H9 (cell line): ENCODE results near the gene HACD1. TPM values are rescaled to one million over a fixed set of nuclear protein-coding genes. Genes with fewer than 3 reads are reported as not detected.

Source experiments
- DNase-seq: peaks from one replicate; pipeline ENCODE4 v3.0.0-alpha.2; 2017
- H2AFZ ChIP-seq: one replicate; pipeline ENCODE4 v1.6.1; 2013; ENCODE audit warnings: mild to moderate bottlenecking, low read length, control low read depth, moderate library complexity
- H2AK5ac ChIP-seq: 2 replicates; pipeline ENCODE4 v1.6.1; 2013; ENCODE audit warnings: low read length, control low read depth, mixed read lengths; ENCODE audit not compliant: insufficient read length
- H2BK120ac ChIP-seq: one replicate; pipeline ENCODE4 v1.6.1; 2013; ENCODE audit warnings: low read depth, mild to moderate bottlenecking, low read length, control low read depth, inconsistent platforms; ENCODE audit not compliant: poor library complexity, severe bottlenecking
- H2BK12ac ChIP-seq: 2 replicates; pipeline ENCODE4 v1.6.1; 2013; ENCODE audit warnings: low read length, control low read depth, mixed read lengths, low read depth; ENCODE audit not compliant: insufficient read length
- H2BK15ac ChIP-seq: 2 replicates; pipeline ENCODE4 v1.6.1; 2013; ENCODE audit warnings: low read depth, low read length, control low read depth
- H2BK20ac ChIP-seq: one replicate; pipeline ENCODE4 v1.6.1; 2013; ENCODE audit warnings: low read depth, mild to moderate bottlenecking, low read length, control low read depth, inconsistent platforms; ENCODE audit not compliant: poor library complexity, severe bottlenecking
- H2BK5ac ChIP-seq: 2 replicates; pipeline ENCODE4 v1.6.1; 2013; ENCODE audit warnings: low read length, control low read depth, mixed read lengths; ENCODE audit not compliant: insufficient read length
- H3K14ac ChIP-seq: 2 replicates; pipeline ENCODE4 v1.6.1; 2013; ENCODE audit warnings: low read length, control low read depth; ENCODE audit not compliant: insufficient read depth
- H3K18ac ChIP-seq: 2 replicates; pipeline ENCODE4 v1.6.1; 2013; ENCODE audit warnings: low read depth, mild to moderate bottlenecking, mixed read lengths, low read length, control low read depth; ENCODE audit not compliant: insufficient read length
- H3K23ac ChIP-seq: 2 replicates; pipeline ENCODE4 v1.6.1; 2013; ENCODE audit warnings: low read length, control low read depth, mixed read lengths, low read depth; ENCODE audit not compliant: insufficient read length
- H3K23me2 ChIP-seq: 2 replicates; pipeline ENCODE4 v1.6.1; 2013; ENCODE audit warnings: low read depth, mild to moderate bottlenecking, mixed read lengths, low read length, control low read depth; ENCODE audit not compliant: insufficient read length, poor library complexity, severe bottlenecking
- H3K27ac ChIP-seq: 2 replicates; pipeline ENCODE4 v1.5.1; 2013; ENCODE audit warnings: low read length, control low read depth, mixed read lengths, low read depth; ENCODE audit not compliant: insufficient read length
- H3K27me3 ChIP-seq: 2 replicates; pipeline ENCODE4 v1.6.1; 2013; ENCODE audit warnings: low read length, control low read depth, inconsistent platforms; ENCODE audit not compliant: insufficient read depth
- H3K4ac ChIP-seq: 2 replicates; pipeline ENCODE4 v1.6.1; 2013; ENCODE audit warnings: low read depth, mild to moderate bottlenecking, control low read depth, inconsistent platforms, low read length, moderate library complexity
- H3K4me1 ChIP-seq: 2 replicates; pipeline ENCODE4 v1.6.1; 2013; ENCODE audit warnings: low read length, control low read depth, inconsistent platforms; ENCODE audit not compliant: insufficient read depth
- H3K4me2 ChIP-seq: 2 replicates; pipeline ENCODE4 v1.6.1; 2013; ENCODE audit warnings: low read length, control low read depth, mixed read lengths; ENCODE audit not compliant: insufficient read length, insufficient read depth
- H3K56ac ChIP-seq: 2 replicates; pipeline ENCODE4 v1.6.1; 2013; ENCODE audit warnings: low read depth, mild to moderate bottlenecking, mixed read lengths, low read length, control low read depth; ENCODE audit not compliant: insufficient read length
- H3K79me1 ChIP-seq: 2 replicates; pipeline ENCODE4 v1.6.1; 2013; ENCODE audit warnings: low read depth, mild to moderate bottlenecking, moderate library complexity, low read length, control low read depth, inconsistent platforms; ENCODE audit not compliant: insufficient read depth, poor library complexity, severe bottlenecking
- H3K79me2 ChIP-seq: 2 replicates; pipeline ENCODE4 v1.6.1; 2013; ENCODE audit warnings: low read length, control low read depth, inconsistent platforms; ENCODE audit not compliant: insufficient read depth
- H3K9ac ChIP-seq: 2 replicates; pipeline ENCODE4 v1.6.1; 2013; ENCODE audit warnings: low read length, control low read depth, mixed read lengths; ENCODE audit not compliant: insufficient read length; ENCODE audit errors: extremely low read depth
- H3K9me3 ChIP-seq: one replicate; pipeline ENCODE4 v1.6.1; 2013; ENCODE audit warnings: low read depth, low read length, inconsistent platforms; ENCODE audit not compliant: control insufficient read depth
- H3T11ph ChIP-seq: one replicate; pipeline ENCODE4 v1.6.1; 2013; ENCODE audit warnings: mild to moderate bottlenecking, low read length, control low read depth, inconsistent platforms
- H4K20me1 ChIP-seq: one replicate; pipeline ENCODE4 v1.6.1; 2013; ENCODE audit not compliant: control insufficient read depth, insufficient read length, insufficient read depth
- H4K5ac ChIP-seq: 2 replicates; pipeline ENCODE4 v1.6.1; 2013; ENCODE audit warnings: low read depth, mild to moderate bottlenecking, mixed read lengths, low read length, control low read depth; ENCODE audit not compliant: insufficient read length
- H4K8ac ChIP-seq: replicated peaks from 2 replicates; pipeline ENCODE4 v1.6.1; 2013; ENCODE audit warnings: low read length, control low read depth, mixed read lengths, low read depth; ENCODE audit not compliant: insufficient read length
- H4K91ac ChIP-seq: 2 replicates; pipeline ENCODE4 v1.6.1; 2013; ENCODE audit warnings: low read depth, mild to moderate bottlenecking, moderate library complexity, mixed read lengths, low read length, control low read depth; ENCODE audit not compliant: insufficient read length
- H3K27ac Mint-ChIP-seq, 3 experiments: 2 replicates in 2 of 3; 3 replicates in 1 of 3; pipeline ENCODE4 v1.8.0; 2020 to 2021; ENCODE audit warnings: mixed read lengths in 3 of 3, mild to moderate bottlenecking in 1 of 3, moderate library complexity in 1 of 3
- H3K27me3 Mint-ChIP-seq: 2 replicates; pipeline ENCODE4 v1.8.0; 2021; ENCODE audit warnings: low read depth, mild to moderate bottlenecking, moderate library complexity, mixed read lengths
- H3K36me3 Mint-ChIP-seq, 3 experiments: 2 replicates in 2 of 3; 3 replicates in 1 of 3; pipeline ENCODE4 v1.8.0; 2020 to 2021; ENCODE audit warnings: low read depth in 3 of 3, mixed read lengths in 3 of 3; ENCODE audit not compliant: insufficient read depth in 1 of 3
- H3K4me1 Mint-ChIP-seq, 2 experiments: 2 replicates each; pipeline ENCODE4 v1.8.0; 2020; ENCODE audit warnings: mixed read lengths in 2 of 2
- H3K4me3 Mint-ChIP-seq, 2 experiments: 2 replicates in 1 of 2; 3 replicates in 1 of 2; pipeline ENCODE4 v1.8.0; 2020 to 2021; ENCODE audit warnings: mild to moderate bottlenecking in 2 of 2, mixed read lengths in 2 of 2, moderate library complexity in 1 of 2
- H3K9me3 Mint-ChIP-seq, 2 experiments: 2 replicates in 1 of 2; 3 replicates in 1 of 2; pipeline ENCODE4 v1.8.0; 2020; ENCODE audit warnings: mild to moderate bottlenecking in 2 of 2, mixed read lengths in 2 of 2, moderate library complexity in 1 of 2
- total RNA-seq: library from RNA; stranded (reverse); gene quantifications from 2 replicates; pipeline ENCODE4 v1.2.1, GENCODE V29; 2021
- TF ChIP-seq, protein P1 (sequence below): fragments of 200-600 bp; sonication (generic); conservative IDR thresholded peaks from 3 replicates; pipeline ENCODE4 v1.8.0; 2021; ENCODE audit warnings: antibody characterized with exemption, mild to moderate bottlenecking

Gene HACD1
- total RNA-seq, 1 experiment from 2014 or later = 25.0 TPM

DNA sequence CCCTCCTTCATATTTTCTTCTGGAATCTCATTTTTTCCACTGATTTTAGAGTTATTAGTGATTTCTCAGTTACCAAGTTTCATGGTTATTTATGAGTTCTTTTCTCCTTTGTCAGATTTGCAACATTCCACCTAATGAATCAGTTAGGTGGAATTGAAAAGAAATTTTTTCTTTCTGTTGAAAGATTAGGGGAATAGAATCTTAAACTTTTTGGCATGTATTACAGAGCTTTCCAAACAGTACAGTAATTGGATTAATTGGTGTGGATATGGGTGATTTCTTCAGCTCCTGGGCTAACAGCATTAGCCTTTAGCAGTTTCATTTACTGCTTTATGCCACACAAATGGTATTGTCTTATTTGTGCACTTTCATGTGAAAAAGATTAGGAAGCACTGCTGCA is 43.7 kb upstream of the HACD1 start:
- TF ChIP-seq, protein P1, sequence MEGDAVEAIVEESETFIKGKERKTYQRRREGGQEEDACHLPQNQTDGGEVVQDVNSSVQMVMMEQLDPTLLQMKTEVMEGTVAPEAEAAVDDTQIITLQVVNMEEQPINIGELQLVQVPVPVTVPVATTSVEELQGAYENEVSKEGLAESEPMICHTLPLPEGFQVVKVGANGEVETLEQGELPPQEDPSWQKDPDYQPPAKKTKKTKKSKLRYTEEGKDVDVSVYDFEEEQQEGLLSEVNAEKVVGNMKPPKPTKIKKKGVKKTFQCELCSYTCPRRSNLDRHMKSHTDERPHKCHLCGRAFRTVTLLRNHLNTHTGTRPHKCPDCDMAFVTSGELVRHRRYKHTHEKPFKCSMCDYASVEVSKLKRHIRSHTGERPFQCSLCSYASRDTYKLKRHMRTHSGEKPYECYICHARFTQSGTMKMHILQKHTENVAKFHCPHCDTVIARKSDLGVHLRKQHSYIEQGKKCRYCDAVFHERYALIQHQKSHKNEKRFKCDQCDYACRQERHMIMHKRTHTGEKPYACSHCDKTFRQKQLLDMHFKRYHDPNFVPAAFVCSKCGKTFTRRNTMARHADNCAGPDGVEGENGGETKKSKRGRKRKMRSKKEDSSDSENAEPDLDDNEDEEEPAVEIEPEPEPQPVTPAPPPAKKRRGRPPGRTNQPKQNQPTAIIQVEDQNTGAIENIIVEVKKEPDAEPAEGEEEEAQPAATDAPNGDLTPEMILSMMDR = no peak
- no peak for DNase-seq
- no peak overlapping the region for H2BK15ac ChIP-seq
- no peak overlapping the region for H2BK5ac ChIP-seq
- H2AFZ ChIP-seq = no peak overlapping the region
- no peak overlapping the region for H3T11ph ChIP-seq
- H3K9ac ChIP-seq = no peak overlapping the region
- H3K27ac ChIP-seq = no peak overlapping the region
- H3K27ac Mint-ChIP-seq = no peak overlapping the region
- no peak overlapping the region for H2BK12ac ChIP-seq
- H3K9me3 Mint-ChIP-seq = peaks cover 15 to 20% of the 10 kb centered on the region in 2 experiments
- H2BK120ac ChIP-seq = no peak overlapping the region
- H3K27me3 Mint-ChIP-seq = no peaks in the 10 kb centered on the region
- H3K4me3 Mint-ChIP-seq = no peak overlapping the region
- peaks cover 15 to 35% (median 17%) of the 10 kb centered on the region in 3 experiments for H3K36me3 Mint-ChIP-seq
- H4K5ac ChIP-seq = no peak overlapping the region
- no peak overlapping the region for H3K56ac ChIP-seq
- no peak overlapping the region for H3K14ac ChIP-seq
- no peaks in the 10 kb centered on the region for H3K23me2 ChIP-seq
- peaks cover 5% of the 10 kb centered on the region; the same call in 1 of the 2 replicates for H3K79me2 ChIP-seq
- H3K4me2 ChIP-seq = no peak overlapping the region
- H3K4me1 Mint-ChIP-seq = peaks cover 10 to 26% of the 10 kb centered on the region in 2 experiments
- no peak overlapping the region for H4K8ac ChIP-seq
- H3K4me1 ChIP-seq = no peaks in the 10 kb centered on the region; the same call in 1 of the 2 replicates
- H3K9me3 ChIP-seq = no peaks in the 10 kb centered on the region
- H4K20me1 ChIP-seq = no peaks in the 10 kb centered on the region
- H4K91ac ChIP-seq = no peak overlapping the region
- H3K27me3 ChIP-seq = no peaks in the 10 kb centered on the region
- no peak overlapping the region for H2BK20ac ChIP-seq
- H3K79me1 ChIP-seq = no peaks in the 10 kb centered on the region
- H3K18ac ChIP-seq = no peak overlapping the region
- H2AK5ac ChIP-seq = no peak overlapping the region
- no peak overlapping the region for H3K23ac ChIP-seq
- H3K4ac ChIP-seq = no peak overlapping the region
